Smooth muscle cell (in vitro differentiated cells): Measurements from ENCODE around the gene LPA. TPM values are rescaled to one million over a fixed set of nuclear protein-coding genes. Genes with fewer than 3 reads are reported as not detected.
"Not testable (repeated sequence)": the region's sequence is repeated elsewhere in the genome, so short reads cannot be mapped to it uniquely, and the experiment has no call there.

ENCODE experiments used
- DNase-seq: peaks from one replicate; lab custom pipeline; 2025; ENCODE audit not compliant: unreplicated experiment; lab: John Stamatoyannopoulos, UW
- H2AFZ ChIP-seq: fragments of 200-600 bp; sonication (generic); 2 replicates; pipeline ENCODE4 v1.6.0; 2016; ENCODE audit warnings: antibody characterized with exemption, low read depth, mild to moderate bottlenecking
- H3F3A ChIP-seq: fragments of 200-600 bp; sonication (generic); 2 replicates; pipeline ENCODE4 v1.6.0; 2017; ENCODE audit warnings: antibody characterized with exemption, low read depth
- H3K27ac ChIP-seq: fragments of 200-600 bp; sonication (generic); 2 replicates; pipeline ENCODE4 v1.5.1; 2016; ENCODE audit warnings: low read depth, mild to moderate bottlenecking
- H3K27me3 ChIP-seq: fragments of 200-600 bp; sonication (generic); 2 replicates; pipeline ENCODE4 v1.6.1; 2016; ENCODE audit warnings: low read depth, mild to moderate bottlenecking
- H3K36me3 ChIP-seq: fragments of 200-600 bp; sonication (generic); 2 replicates; pipeline ENCODE4 v1.5.1; 2016; ENCODE audit warnings: low read depth
- H3K4me1 ChIP-seq: fragments of 200-600 bp; sonication (generic); 2 replicates; pipeline ENCODE4 v1.5.1; 2016; ENCODE audit warnings: low read depth
- H3K4me2 ChIP-seq: fragments of 200-600 bp; sonication (generic); 2 replicates; pipeline ENCODE4 v1.6.0; 2016; ENCODE audit warnings: mild to moderate bottlenecking
- H3K4me3 ChIP-seq: fragments of 200-600 bp; sonication (generic); 2 replicates; pipeline ENCODE4 v1.5.1; 2016; ENCODE audit warnings: mild to moderate bottlenecking
- H3K79me2 ChIP-seq: fragments of 200-600 bp; sonication (generic); 2 replicates; pipeline ENCODE4 v1.6.0; 2016; ENCODE audit warnings: low read depth, mild to moderate bottlenecking
- H3K9ac ChIP-seq: fragments of 200-600 bp; sonication (generic); 2 replicates; pipeline ENCODE4 v1.6.0; 2016; ENCODE audit warnings: low read depth
- H3K9me3 ChIP-seq: fragments of 200-600 bp; sonication (generic); replicated peaks from 2 replicates; pipeline ENCODE4 v1.5.1; 2016; ENCODE audit warnings: low read depth
- H4K20me1 ChIP-seq: fragments of 200-600 bp; sonication (generic); 2 replicates; pipeline ENCODE4 v1.6.0; 2016; ENCODE audit warnings: low read depth
- WGBS: methylation state at CpG from one replicate; pipeline ENCODE4 v1.1.7; 2016; ENCODE audit warnings: low lambda C conversion rate; 5-methylcytosine and 5-hydroxymethylcytosine counted together
- polyA plus RNA-seq: library from polyadenylated mRNA; unstranded; fragments of >200 nt; fragmentation: Nextera tagmentation; extraction: Ambion mirVana; gene quantifications from 2 replicates; pipeline ENCODE4 v1.2.1, GENCODE V29; 2016
- total RNA-seq: library from RNA; depleted of rRNA; stranded (reverse); fragments of >200 nt; gene quantifications from 2 replicates; pipeline ENCODE4 v1.2.3, GENCODE V29; 2014
- TF ChIP-seq, protein P1 (sequence below): fragments of 200-600 bp; sonication (generic); IDR thresholded peaks from 2 replicates; pipeline ENCODE4 v1.5.1; 2017; ENCODE audit warnings: borderline replicate concordance, mild to moderate bottlenecking, antibody characterized with exemption; ENCODE audit not compliant: insufficient read depth, poor library complexity, severe bottlenecking

The LPA gene
- total and polyA plus RNA-seq, 2 experiments from 2014 or later = not detected

DNA sequence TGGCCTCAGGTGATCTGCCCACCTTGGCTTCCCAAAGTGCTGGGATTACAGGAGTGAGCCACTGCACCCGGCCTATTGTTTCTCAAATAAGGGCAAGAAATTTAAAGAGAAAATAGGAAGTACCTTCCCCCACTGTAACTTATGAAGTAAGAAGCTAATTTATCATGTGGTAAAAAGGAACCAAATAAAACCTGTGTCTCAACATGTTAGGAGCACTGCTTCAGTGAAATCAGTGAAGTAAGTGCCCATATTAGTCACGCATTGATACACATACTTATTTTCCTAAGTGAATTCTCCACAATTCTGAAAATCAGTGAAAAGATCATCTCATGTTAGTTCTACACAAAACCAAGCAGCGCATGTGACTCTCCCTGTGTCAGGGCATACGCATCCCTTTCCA is 14.2 kb upstream of the LPA start:
- peaks cover 28% of the 10 kb centered on the region for H3K27me3 ChIP-seq
- H3K9me3 ChIP-seq = no peaks in the 10 kb centered on the region
- H3K9ac ChIP-seq = no peak overlapping the region
- no peaks in the 10 kb centered on the region for H3F3A ChIP-seq
- no peaks in the 10 kb centered on the region for H4K20me1 ChIP-seq
- no peak overlapping the region for H2AFZ ChIP-seq
- no peak overlapping the region for H3K4me3 ChIP-seq
- no peak overlapping the region for H3K4me2 ChIP-seq
- H3K36me3 ChIP-seq = no peaks in the 10 kb centered on the region
- no peaks in the 10 kb centered on the region for H3K79me2 ChIP-seq
- 87% methylated on average over 4 of the region's 4 CpGs for WGBS
- H3K27ac ChIP-seq = no peak overlapping the region
- TF ChIP-seq, protein P1, sequence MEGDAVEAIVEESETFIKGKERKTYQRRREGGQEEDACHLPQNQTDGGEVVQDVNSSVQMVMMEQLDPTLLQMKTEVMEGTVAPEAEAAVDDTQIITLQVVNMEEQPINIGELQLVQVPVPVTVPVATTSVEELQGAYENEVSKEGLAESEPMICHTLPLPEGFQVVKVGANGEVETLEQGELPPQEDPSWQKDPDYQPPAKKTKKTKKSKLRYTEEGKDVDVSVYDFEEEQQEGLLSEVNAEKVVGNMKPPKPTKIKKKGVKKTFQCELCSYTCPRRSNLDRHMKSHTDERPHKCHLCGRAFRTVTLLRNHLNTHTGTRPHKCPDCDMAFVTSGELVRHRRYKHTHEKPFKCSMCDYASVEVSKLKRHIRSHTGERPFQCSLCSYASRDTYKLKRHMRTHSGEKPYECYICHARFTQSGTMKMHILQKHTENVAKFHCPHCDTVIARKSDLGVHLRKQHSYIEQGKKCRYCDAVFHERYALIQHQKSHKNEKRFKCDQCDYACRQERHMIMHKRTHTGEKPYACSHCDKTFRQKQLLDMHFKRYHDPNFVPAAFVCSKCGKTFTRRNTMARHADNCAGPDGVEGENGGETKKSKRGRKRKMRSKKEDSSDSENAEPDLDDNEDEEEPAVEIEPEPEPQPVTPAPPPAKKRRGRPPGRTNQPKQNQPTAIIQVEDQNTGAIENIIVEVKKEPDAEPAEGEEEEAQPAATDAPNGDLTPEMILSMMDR = no peak
- no peaks in the 10 kb centered on the region for H3K4me1 ChIP-seq
- DNase-seq = no peak

DNA sequence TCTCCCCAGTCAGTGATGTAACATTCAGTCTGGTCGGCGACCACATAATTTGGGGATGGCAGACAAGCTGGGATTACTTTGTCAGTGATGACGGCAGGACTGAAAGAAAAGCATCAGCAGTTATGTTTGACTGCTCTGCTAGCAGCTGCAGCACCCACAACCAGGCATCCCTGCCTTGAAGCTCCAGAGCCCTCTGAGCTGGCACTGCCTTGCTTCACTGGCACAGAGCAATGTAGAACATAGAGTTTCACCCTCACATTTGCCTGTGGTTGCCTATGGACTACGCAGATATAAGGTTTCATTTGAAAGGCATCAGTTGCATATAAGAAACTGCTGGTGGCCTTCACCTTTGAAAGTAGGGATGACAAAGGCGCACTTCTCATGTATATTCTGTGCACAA is 12.3 kb upstream of the LPA start:
- WGBS = 79% methylated on average over 5 of the region's 5 CpGs
- not testable (repeated sequence) for H3K79me2 ChIP-seq, H4K20me1 ChIP-seq, H3K9me3 ChIP-seq, H3F3A ChIP-seq, H2AFZ ChIP-seq, DNase-seq, H3K4me3 ChIP-seq, H3K4me1 ChIP-seq, H3K4me2 ChIP-seq, H3K36me3 ChIP-seq, H3K9ac ChIP-seq, H3K27ac ChIP-seq
- peaks cover 28% of the 10 kb centered on the region for H3K27me3 ChIP-seq

DNA sequence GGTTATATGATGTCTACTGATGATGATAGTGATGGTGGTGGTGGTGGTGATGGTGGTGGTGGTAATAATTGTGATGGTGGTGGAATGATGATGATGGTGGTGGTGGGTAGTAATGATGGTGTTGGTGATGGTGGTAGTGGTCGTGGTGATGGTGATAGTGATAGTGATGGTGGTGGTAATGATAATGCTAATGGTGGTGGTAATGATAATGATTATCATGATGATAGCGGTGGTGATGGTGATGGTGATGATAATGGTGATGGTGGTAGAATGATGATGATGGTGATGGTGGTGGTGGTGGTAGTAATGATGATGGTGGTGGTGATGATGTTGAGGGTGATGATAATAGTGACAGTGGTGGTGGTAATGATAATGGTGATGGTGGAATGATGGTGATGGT is 4.5 kb upstream of the LPA start:
- no peak for DNase-seq
- TF ChIP-seq, protein P1 = no peak
- H3K4me1 ChIP-seq = no peaks in the 10 kb centered on the region
- H4K20me1 ChIP-seq = no peaks in the 10 kb centered on the region
- no peaks in the 10 kb centered on the region for H3K27me3 ChIP-seq
- no peak overlapping the region for H3K27ac ChIP-seq
- no peaks in the 10 kb centered on the region for H3K36me3 ChIP-seq
- no peaks in the 10 kb centered on the region for H3K79me2 ChIP-seq
- no peak overlapping the region for H3K9ac ChIP-seq
- WGBS = 78% methylated on average over 2 of the region's 2 CpGs
- no peak overlapping the region for H3K4me3 ChIP-seq
- H3F3A ChIP-seq = no peaks in the 10 kb centered on the region
- no peak overlapping the region for H2AFZ ChIP-seq
- H3K4me2 ChIP-seq = no peak overlapping the region
- H3K9me3 ChIP-seq = no peaks in the 10 kb centered on the region

DNA sequence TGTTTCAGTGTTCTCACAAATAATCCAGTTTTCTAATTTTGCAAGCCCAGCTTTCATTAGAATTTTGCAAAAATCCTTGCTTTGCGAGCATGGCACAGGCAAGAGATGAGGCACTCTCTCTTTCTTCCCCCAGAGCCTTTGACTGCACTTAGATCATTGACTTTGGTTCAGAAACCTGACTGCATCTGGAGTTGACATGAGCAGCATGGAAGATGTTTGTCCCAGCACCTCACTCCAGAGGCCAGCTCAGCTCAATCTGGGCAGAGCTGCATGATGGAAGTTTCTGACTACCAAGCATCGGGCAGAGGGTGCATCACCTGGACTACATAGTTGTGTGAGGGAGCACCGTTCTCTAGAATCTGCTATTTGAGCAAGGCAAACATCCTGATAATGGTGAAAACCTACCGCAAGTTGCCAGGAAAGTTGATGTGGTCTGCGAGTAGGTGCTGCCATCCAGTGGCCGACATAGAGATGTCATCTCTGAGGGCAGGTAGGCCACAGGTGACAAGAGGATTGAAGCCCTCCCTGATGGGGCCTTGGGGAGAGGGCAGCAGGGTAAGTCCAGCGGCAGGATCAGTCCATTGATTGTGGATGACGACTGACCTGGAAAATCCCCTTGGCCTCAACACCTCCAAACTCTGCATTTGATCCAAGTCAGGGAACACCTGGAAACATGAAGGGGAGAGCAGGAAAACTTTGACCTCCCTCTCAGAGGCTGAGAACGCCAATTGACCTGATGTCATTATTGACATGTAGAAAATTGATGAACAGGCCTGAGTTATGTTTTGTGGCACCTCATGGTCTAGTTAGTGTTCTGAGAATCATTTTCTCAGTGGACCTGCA is 3.8 kb upstream of the LPA start:
- no peak for DNase-seq
- H3K9me3 ChIP-seq = no peaks in the 10 kb centered on the region
- no peak overlapping the region for H3K27ac ChIP-seq
- no peaks in the 10 kb centered on the region for H3K79me2 ChIP-seq
- no peaks in the 10 kb centered on the region for H3F3A ChIP-seq
- H4K20me1 ChIP-seq = no peaks in the 10 kb centered on the region
- H3K4me2 ChIP-seq = no peak overlapping the region
- 33% methylated on average over 9 of the region's 9 CpGs for WGBS
- no peaks in the 10 kb centered on the region for H3K27me3 ChIP-seq
- H3K4me1 ChIP-seq = no peaks in the 10 kb centered on the region
- TF ChIP-seq, protein P1 = peak; percentile 36
- H2AFZ ChIP-seq = no peak overlapping the region
- H3K4me3 ChIP-seq = no peak overlapping the region
- no peaks in the 10 kb centered on the region for H3K36me3 ChIP-seq
- H3K9ac ChIP-seq = no peak overlapping the region
